ENCODE measurements around the gene RNMT. TPM values are rescaled to one million over a fixed set of nuclear protein-coding genes. Genes with fewer than 3 reads are reported as not detected.

RNMT gene
- total and polyA plus RNA-seq, 8 donors = 9.0 to 73.5 (median 16.7) TPM

DNA sequence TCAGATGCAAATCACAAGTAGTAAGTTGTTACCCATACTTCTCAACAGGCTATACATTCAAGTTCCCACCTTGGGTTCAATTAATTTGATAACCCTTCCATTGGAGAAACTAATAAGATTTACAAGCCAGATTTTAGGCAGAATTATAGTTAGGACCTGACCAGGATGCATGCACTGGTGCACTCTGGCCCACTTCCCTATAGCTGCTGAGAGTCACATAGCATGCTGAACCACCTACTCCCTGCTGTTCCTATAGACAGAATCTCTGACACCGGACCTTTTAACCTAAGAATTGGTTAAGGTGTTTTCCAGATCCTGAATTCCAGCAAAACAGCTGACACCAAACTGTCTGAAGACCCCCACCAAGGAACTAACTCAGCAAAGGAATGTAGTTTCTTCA is 26.3 kb upstream of the RNMT start:
- intact Hi-C loops (cut with DNase I; ENCODE audit: low total_unique reads) = no loop called here
- 95 to 100% (median 100%) methylated on average over 1 of the region's 1 CpG for WGBS, 5 donors
- Histone ChIP-seq H3K4me3 (no peak overlapping the region), H3K9me3 (peaks cover 0 to 30% (median 16%) of the 10 kb centered on the region in 4 donors), H3K27me3 (no peaks in the 10 kb centered on the region), H3K4me1 (no peaks in the 10 kb centered on the region), H3K36me3 (no peaks in the 10 kb centered on the region), H3K27ac (no peak overlapping the region)
- DNase-seq = no peak
- TF ChIP-seq POLR2AphosphoS5 (IDR thresholded peaks at IDR 0.05) (no peak), EP300 (IDR thresholded peaks at IDR 0.05) (no peak), POLR2A (IDR thresholded peaks at IDR 0.05) (no peak)
- TF ChIP-seq, protein P1, sequence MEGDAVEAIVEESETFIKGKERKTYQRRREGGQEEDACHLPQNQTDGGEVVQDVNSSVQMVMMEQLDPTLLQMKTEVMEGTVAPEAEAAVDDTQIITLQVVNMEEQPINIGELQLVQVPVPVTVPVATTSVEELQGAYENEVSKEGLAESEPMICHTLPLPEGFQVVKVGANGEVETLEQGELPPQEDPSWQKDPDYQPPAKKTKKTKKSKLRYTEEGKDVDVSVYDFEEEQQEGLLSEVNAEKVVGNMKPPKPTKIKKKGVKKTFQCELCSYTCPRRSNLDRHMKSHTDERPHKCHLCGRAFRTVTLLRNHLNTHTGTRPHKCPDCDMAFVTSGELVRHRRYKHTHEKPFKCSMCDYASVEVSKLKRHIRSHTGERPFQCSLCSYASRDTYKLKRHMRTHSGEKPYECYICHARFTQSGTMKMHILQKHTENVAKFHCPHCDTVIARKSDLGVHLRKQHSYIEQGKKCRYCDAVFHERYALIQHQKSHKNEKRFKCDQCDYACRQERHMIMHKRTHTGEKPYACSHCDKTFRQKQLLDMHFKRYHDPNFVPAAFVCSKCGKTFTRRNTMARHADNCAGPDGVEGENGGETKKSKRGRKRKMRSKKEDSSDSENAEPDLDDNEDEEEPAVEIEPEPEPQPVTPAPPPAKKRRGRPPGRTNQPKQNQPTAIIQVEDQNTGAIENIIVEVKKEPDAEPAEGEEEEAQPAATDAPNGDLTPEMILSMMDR (IDR thresholded peaks at IDR 0.05) = no peak

DNA sequence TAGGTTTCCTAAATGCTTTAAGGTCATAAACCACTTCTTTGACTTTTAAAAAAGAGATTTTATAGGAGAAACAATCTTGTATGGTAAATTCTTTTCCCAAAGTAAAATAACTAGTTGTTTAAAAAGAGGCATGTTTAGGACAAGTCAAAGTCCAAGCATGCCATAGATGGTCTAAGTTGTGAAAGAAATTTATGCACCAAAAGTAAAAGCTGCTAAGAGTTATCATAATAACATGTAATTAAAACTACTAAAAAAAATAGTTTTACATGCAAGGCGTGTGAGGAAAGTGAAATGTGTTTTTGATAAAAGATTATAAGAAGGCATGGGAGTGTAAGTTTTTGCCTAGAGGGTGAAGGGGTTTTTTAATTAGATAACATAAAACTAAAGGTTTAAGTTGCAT is 22.6 kb upstream of the RNMT start:
- H3K4me1 ChIP-seq = no peaks in the 10 kb centered on the region

DNA sequence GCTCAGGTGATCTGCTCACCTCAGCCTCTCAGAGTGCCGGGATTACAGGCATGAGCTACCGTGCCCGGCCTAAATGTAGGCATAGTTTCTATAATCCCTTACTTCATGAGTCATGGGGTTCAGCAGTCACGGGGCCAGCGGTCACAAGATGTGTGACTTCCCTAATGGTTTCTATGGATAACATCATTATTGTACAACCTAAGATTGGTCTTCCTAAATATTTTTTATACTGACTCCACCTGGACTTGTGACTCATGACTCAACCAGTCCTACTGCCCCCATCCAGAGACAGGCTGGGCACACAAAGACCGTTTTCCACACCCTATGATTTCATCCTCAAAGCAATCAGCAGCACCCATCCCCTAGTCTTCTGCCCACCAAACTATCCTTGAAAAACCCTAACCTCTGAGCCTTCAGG is 16.1 kb upstream of the RNMT start:
- no peaks in the 10 kb centered on the region for H3K36me3 ChIP-seq
- H3K4me3 ChIP-seq = no peak overlapping the region
- no peaks in the 10 kb centered on the region for H3K27me3 ChIP-seq
- H3K4me1 ChIP-seq = peaks cover 0 to 8% (median 0%) of the 10 kb centered on the region in 4 donors
- intact Hi-C loops (cut with DNase I; ENCODE audit: low total_unique reads) = no loop called here
- no peak for DNase-seq
- H3K9me3 ChIP-seq = no peaks in the 10 kb centered on the region
- WGBS, 5 donors = 78 to 94% (median 88%) methylated on average over 6 of the region's 6 CpGs
- H3K27ac ChIP-seq = no peak overlapping the region
- TF ChIP-seq POLR2AphosphoS5 (IDR thresholded peaks at IDR 0.05) = no peak

More for the DNA sequence above, 22.6 kb upstream of the RNMT start:
- peaks cover 0 to 30% (median 16%) of the 10 kb centered on the region in 4 donors for H3K9me3 ChIP-seq
- no peaks in the 10 kb centered on the region for H3K36me3 ChIP-seq
- H3K4me3 ChIP-seq = no peak overlapping the region
- WGBS, 5 donors = 95 to 98% (median 97%) methylated on average over 1 of the region's 1 CpG
- intact Hi-C loops (cut with DNase I; ENCODE audit: low total_unique reads) = no loop called here
- H3K27ac ChIP-seq = no peak overlapping the region
- H3K27me3 ChIP-seq = no peaks in the 10 kb centered on the region
- TF ChIP-seq, protein P1 (IDR thresholded peaks at IDR 0.05) = no peak
- TF ChIP-seq EP300 (IDR thresholded peaks at IDR 0.05) = no peak
- no peak for TF ChIP-seq POLR2A (IDR thresholded peaks at IDR 0.05)
- no peak for TF ChIP-seq POLR2AphosphoS5 (IDR thresholded peaks at IDR 0.05)
- peak in 1 of 2 donors; percentile 12 for DNase-seq

DNA sequence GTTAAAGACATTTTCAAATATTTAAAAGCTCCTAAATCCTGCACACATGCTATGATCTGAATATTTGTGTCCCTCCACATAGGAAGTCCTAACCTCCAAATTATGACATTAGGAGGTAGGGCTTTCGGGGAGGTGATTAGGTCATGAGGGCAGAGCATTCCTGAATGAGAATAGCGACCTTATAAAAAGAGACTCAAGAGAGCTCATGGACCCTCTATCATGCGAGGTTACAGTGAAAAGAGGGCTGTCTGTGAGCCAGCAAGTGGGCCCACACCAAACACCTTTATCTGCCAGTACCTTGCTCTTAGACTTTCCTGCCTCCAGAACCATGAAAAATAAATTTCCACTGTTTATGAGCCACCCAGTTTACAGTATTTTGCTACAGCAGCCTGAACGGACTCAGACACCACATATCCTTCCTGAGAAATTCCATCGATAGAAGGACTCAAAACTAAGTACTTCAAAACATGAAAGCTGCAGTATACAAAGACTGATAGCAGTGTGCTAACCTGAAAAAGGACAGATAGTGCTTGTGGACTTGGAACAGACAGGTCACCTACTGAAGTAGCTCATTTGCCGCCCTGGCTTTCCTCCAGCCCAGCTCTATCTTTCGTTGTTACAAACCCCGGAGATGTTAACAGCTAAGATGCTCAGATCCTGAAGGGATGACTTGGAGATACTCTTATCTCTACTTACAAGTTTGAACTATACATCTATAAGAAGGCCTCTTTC is 13.9 kb upstream of the RNMT start:
- 87 to 90% (median 88%) methylated on average over 8 of the region's 8 CpGs for WGBS, 5 donors
- TF ChIP-seq EP300 (IDR thresholded peaks at IDR 0.05) = no peak
- TF ChIP-seq POLR2AphosphoS5 (IDR thresholded peaks at IDR 0.05) = no peak
- TF ChIP-seq, protein P1 (IDR thresholded peaks at IDR 0.05) = no peak
- TF ChIP-seq POLR2A (IDR thresholded peaks at IDR 0.05) = no peak
- peaks cover 0 to 17% (median 0%) of the 10 kb centered on the region in 4 donors for H3K4me1 ChIP-seq
- H3K36me3 ChIP-seq = no peaks in the 10 kb centered on the region
- no peaks in the 10 kb centered on the region for H3K9me3 ChIP-seq
- intact Hi-C loops (cut with DNase I; ENCODE audit: low total_unique reads) = no loop called here
- no peak overlapping the region for H3K4me3 ChIP-seq
- no peaks in the 10 kb centered on the region for H3K27me3 ChIP-seq
- no peak for DNase-seq
- H3K27ac ChIP-seq = no peak overlapping the region

DNA sequence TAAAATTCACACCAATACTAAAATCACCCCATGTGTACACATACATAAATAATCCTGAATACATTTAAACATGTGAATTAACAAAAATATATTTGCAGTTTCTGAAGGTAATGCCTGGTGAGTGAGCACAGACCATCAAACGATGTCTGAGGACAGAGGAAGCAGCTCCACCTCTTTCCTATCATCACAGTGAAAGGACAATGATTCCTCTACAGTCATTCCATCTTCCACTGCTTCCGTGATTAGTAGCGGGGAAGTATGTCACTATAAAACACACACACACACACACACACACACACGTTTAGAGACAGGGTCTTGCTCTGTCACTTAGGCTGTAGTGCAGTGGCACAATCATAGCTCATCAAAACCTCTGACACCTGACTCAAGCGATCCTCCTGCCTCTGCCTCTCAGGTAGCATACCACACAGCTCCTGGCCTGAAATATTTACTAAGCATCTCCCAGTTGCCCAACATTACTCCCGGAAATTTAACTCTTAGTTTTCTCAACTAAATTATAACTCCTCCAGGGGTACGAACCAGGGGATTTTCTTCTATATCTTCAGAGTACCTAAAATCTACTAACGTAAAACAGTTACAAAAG is 12.9 kb upstream of the RNMT start:
- no peak for DNase-seq
- TF ChIP-seq POLR2AphosphoS5 (IDR thresholded peaks at IDR 0.05) (no peak), EP300 (IDR thresholded peaks at IDR 0.05) (no peak), POLR2A (IDR thresholded peaks at IDR 0.05) (no peak)
- TF ChIP-seq, protein P1 (IDR thresholded peaks at IDR 0.05) = no peak
- WGBS, 5 donors = 74 to 77% (median 75%) methylated on average over 8 of the region's 8 CpGs
- no peaks in the 10 kb centered on the region for H3K36me3 ChIP-seq
- peaks cover 0 to 18% (median 0%) of the 10 kb centered on the region in 4 donors for H3K4me1 ChIP-seq
- peaks cover 0 to 4% (median 0%) of the 10 kb centered on the region in 4 donors for H3K9me3 ChIP-seq
- H3K27ac ChIP-seq = no peak overlapping the region
- no peak overlapping the region for H3K4me3 ChIP-seq
- H3K27me3 ChIP-seq = no peaks in the 10 kb centered on the region
- intact Hi-C loops (cut with DNase I; ENCODE audit: low total_unique reads) = no loop called here

All from stomach (tissue), 9 donors.